GM12878 (cell line): Measurements from ENCODE around the gene SRSF9. TPM values are rescaled to one million over a fixed set of nuclear protein-coding genes. Genes with fewer than 3 reads are reported as not detected.

Experiments
- ATAC-seq: fragments of 200-7000 bp; cut with Tn5 transposase; 3 replicates; pipeline ENCODE4 v1.9.1; 2020; ENCODE audit warnings: mild to moderate bottlenecking, moderate library complexity
- BruUV-seq: library from RNA; stranded (reverse); fragments of 400-500 nt; replicated peaks from 2 replicates; lab custom pipeline; 2021; lab: Mats Ljungman, UMichigan
- CTCF ChIA-PET: fragments of 300-600 bp; sonication (Branson Sonifier 250); formaldehyde crosslinking; extraction: SDS; loops from one replicate; lab custom pipeline; 2021; ENCODE audit warnings: inconsistent platforms; lab: Yijun Ruan, JAX
- POLR2A ChIA-PET: fragments of 350-600 bp; formaldehyde crosslinking; extraction: SDS; loops from one replicate; lab custom pipeline; 2021; ENCODE audit warnings: inconsistent platforms; lab: Charles Lee
- RAD21 ChIA-PET: fragments of 300-600 bp; sonication (Branson Sonifier 250); formaldehyde crosslinking; loops from one replicate; lab custom pipeline; 2023; ENCODE audit warnings: antibody characterized with exemption; ENCODE audit not compliant: unreplicated experiment; lab: Charles Lee
- SMC1A ChIA-PET: fragments of 300-600 bp; sonication (Branson Sonifier 250); formaldehyde crosslinking; loops from one replicate; lab custom pipeline; 2023; ENCODE audit not compliant: unreplicated experiment, uncharacterized antibody; lab: Charles Lee
- DNase-seq: peaks from one replicate; pipeline ENCODE4 v3.0.0-alpha.2; 2011; ENCODE audit warnings: low read depth, low spot score
- FAIRE-seq: peaks from 3 replicates; lab custom pipeline; 2011; peaks lifted over from hg19 to GRCh38; lab: Jason Lieb, UNC
- H2AFZ ChIP-seq: 2 replicates; pipeline ENCODE4 v1.6.0; 2011; ENCODE audit warnings: low read depth, low read length, control low read depth; ENCODE audit not compliant: control insufficient read depth
- H3K27ac ChIP-seq: 2 replicates; pipeline ENCODE4 v1.5.1; 2011; ENCODE audit warnings: control low read depth; ENCODE audit not compliant: control insufficient read depth, insufficient read depth
- H3K27me3 ChIP-seq, 2 experiments: replicated peaks in 1 of 2; 2 replicates each; pipeline versions ENCODE4 v1.6.0 to v1.6.1; 2011; ENCODE audit warnings: low read length in 1 of 2; ENCODE audit not compliant: control insufficient read depth in 2 of 2, insufficient read depth in 2 of 2
- H3K36me3 ChIP-seq, 2 experiments: 2 replicates each; pipeline ENCODE4 v1.5.1; 2011; ENCODE audit warnings: low read length in 1 of 2; ENCODE audit not compliant: control insufficient read depth in 2 of 2, insufficient read depth in 2 of 2
- H3K4me1 ChIP-seq: 2 replicates; pipeline ENCODE4 v1.6.1; 2011; ENCODE audit warnings: mild to moderate bottlenecking, low read length, moderate library complexity, mixed read lengths; ENCODE audit not compliant: control insufficient read depth, insufficient read depth
- H3K4me2 ChIP-seq: 2 replicates; pipeline ENCODE4 v1.6.0; 2011; ENCODE audit warnings: control low read depth; ENCODE audit not compliant: control insufficient read depth, insufficient read depth
- H3K4me3 ChIP-seq: fragments of 200-600 bp; sonication (generic); 2 replicates; pipeline ENCODE4 v1.5.1; 2016
- H3K79me2 ChIP-seq: 2 replicates; pipeline ENCODE4 v1.6.0; 2011; ENCODE audit warnings: low read length; ENCODE audit not compliant: control insufficient read depth, insufficient read depth
- H3K9ac ChIP-seq: 2 replicates; pipeline ENCODE4 v1.8.0; 2011; ENCODE audit warnings: low read length, control low read depth, mixed read lengths; ENCODE audit not compliant: control insufficient read depth, insufficient read depth
- H3K9me3 ChIP-seq: replicated peaks from 3 replicates; pipeline ENCODE4 v1.5.1; 2011; ENCODE audit warnings: mild to moderate bottlenecking, low read length; ENCODE audit not compliant: control insufficient read depth, insufficient read depth
- H4K20me1 ChIP-seq: 2 replicates; pipeline ENCODE4 v1.6.0; 2011; ENCODE audit not compliant: control insufficient read depth, insufficient read depth
- BCLAF1 ChIP-seq: fragments of 450-650 bp; IDR thresholded peaks from 2 replicates; pipeline ENCODE4 v1.6.1; 2017; ENCODE audit warnings: antibody characterized with exemption, mild to moderate bottlenecking, moderate library complexity
- HSF1 ChIP-seq: fragments of 150-350 bp; IDR thresholded peaks from 2 replicates; pipeline ENCODE4 v1.6.1; 2014; ENCODE audit warnings: mild to moderate bottlenecking, low read depth, low read length
- SIN3A ChIP-seq: IDR thresholded peaks from 2 replicates; pipeline ENCODE4 v1.6.1; 2012; ENCODE audit warnings: low read depth, low read length, improper control_type of control experiment
- SPI1 ChIP-seq: IDR thresholded peaks from 2 replicates; pipeline ENCODE4 v1.6.1; 2011; ENCODE audit warnings: low read depth, mild to moderate bottlenecking, low read length, moderate library complexity, borderline replicate concordance; ENCODE audit not compliant: insufficient read depth
- ZBTB40 ChIP-seq: fragments of 450-650 bp; IDR thresholded peaks from 2 replicates; pipeline ENCODE4 v1.6.1; 2016; ENCODE audit warnings: mild to moderate bottlenecking, moderate library complexity, borderline replicate concordance
- ZNF207 ChIP-seq: fragments of 450-650 bp; IDR thresholded peaks from 2 replicates; pipeline ENCODE4 v1.6.1; 2014; ENCODE audit warnings: antibody characterized with exemption, mild to moderate bottlenecking, borderline replicate concordance
- WGBS: methylation state at CpG from one replicate; pipeline ENCODE4 v1.1.6; 2016; ENCODE audit warnings: low lambda C conversion rate; ENCODE audit not compliant: insufficient replicate concordance, insufficient coverage; ENCODE audit errors: missing lambda C conversion rate; 5-methylcytosine and 5-hydroxymethylcytosine counted together
- in situ Hi-C: fragments of 300-500 bp; cut with MboI; formaldehyde crosslinking; loops from 9 replicates; pipeline ENCODE4 v1.14.3; 2018; ENCODE audit warnings: mixed read lengths
- intact Hi-C: fragments of 100-400 bp; cut with micrococcal nuclease; formaldehyde crosslinking; loops from one replicate; pipeline ENCODE4 v1.14.2; 2022; ENCODE audit not compliant: unreplicated experiment
- polyA plus RNA-seq, 11 experiments: library from polyadenylated mRNA; depleted of rRNA in 4 of 11; unstranded in 6 of 11; stranded (reverse) in 5 of 11; fragments of >200 nt; fragmentation: Nextera tagmentation in 4 of 11; fragmentation: Illumina TruSeq in 1 of 11; extraction: Ambion mirVana in 4 of 11; extraction: Trizol in 1 of 11; gene quantifications; 1 replicate in 1 of 11; 2 replicates in 10 of 11; pipeline versions ENCODE4 v1.2.1 to v1.2.3, GENCODE V29; 2011 to 2016; ENCODE audit warnings: inconsistent platforms in 2 of 11, missing spikeins in 2 of 11, low read depth in 1 of 11
- total RNA-seq, 4 experiments: library from RNA; depleted of rRNA in 3 of 4; stranded (reverse); fragments of >200 nt in 3 of 4; fragmentation: Illumina TruSeq in 1 of 4; extraction: Trizol in 1 of 4; gene quantifications; 2 replicates each; pipeline versions ENCODE4 v1.2.1 to v1.2.3, GENCODE V29; 2013 to 2021

The SRSF9 gene
- total and polyA plus RNA-seq, 10 of the 15 experiments (the other 5 are each of a cell fraction or from before 2014, with no cell fraction given) = 56.2 to 510 (median 186) TPM

- TF ChIP-seq HSF1 (no peak), SPI1 (peak; percentile 77)
- TF ChIP-seq, all 136 proteins: peak for 9
Observed at GRCh38 chr12:120468325-120468820, 1.2 kb downstream of the SRSF9 start (continued).

- no TSS peak for BruUV-seq
- WGBS = 86% methylated on average over 6 of the region's 6 CpGs
- peaks cover 15 to 33% of the 10 kb centered on the region in 2 experiments for H3K36me3 ChIP-seq
Observed at GRCh38 chr12:120467439-120467838, 2.1 kb downstream of the SRSF9 start.

More at GRCh38 chr12:120467439-120467838, 2.1 kb downstream of the SRSF9 start:
- no peak overlapping the region for H3K27ac ChIP-seq
- H2AFZ ChIP-seq = no peak overlapping the region
- peak overlapping the region; percentile 38 for H3K4me2 ChIP-seq
- no peak overlapping the region for H3K9ac ChIP-seq
- peaks cover 49% of the 10 kb centered on the region for H3K79me2 ChIP-seq
- no peaks in the 10 kb centered on the region for H3K27me3 ChIP-seq
- H3K9me3 ChIP-seq = no peaks in the 10 kb centered on the region
- ChIA-PET SMC1A (interaction anchor here (0.5 to 2.7 kb wide), 3 partner anchors 11 to 83 kb away, joined by 3 to 6 read pairs (median 3); no protein-coding TSS in a partner anchor), RAD21 (interaction anchor here (1.9 kb wide), 1 partner anchor 29 kb away, joined by 8 read pairs; the partner anchor contains the start of gene DYNLL1), CTCF (interaction anchor here (0.6 to 5.9 kb wide), 17 partner anchors 8 to 332 kb away, joined by 3 to 39 read pairs (median 5); partner anchors contain the start of gene COX6A1), POLR2A (interaction anchor here (1.2 to 1.5 kb wide), 3 partner anchors 10 to 61 kb away, joined by 4 to 7 read pairs (median 4); partner anchors contain the start of gene COQ5)
- H3K4me3 ChIP-seq = no peak overlapping the region
- TF ChIP-seq SIN3A (no peak), ZBTB40 (no peak), BCLAF1 (no peak), ZNF207 (no peak)
- intact Hi-C loops (no loop called here), in situ Hi-C loops (no loop called here)
- peaks cover 10% of the 10 kb centered on the region for H4K20me1 ChIP-seq
- DNase-seq (no peak), FAIRE-seq (no peak), ATAC-seq (no peak)
- peaks cover 12% of the 10 kb centered on the region for H3K4me1 ChIP-seq
